NOMO-1 treated with DMSO at 0.1 percent for 48 hours (cell line): ENCODE measurements around the gene KRT86.
"Not testable (repeated sequence)": the region's sequence is repeated elsewhere in the genome, so short reads cannot be mapped to it uniquely, and the experiment has no call there.

Experiments
- DNase-seq: peaks from one replicate; lab custom pipeline; 2025; ENCODE audit not compliant: unreplicated experiment; lab: John Stamatoyannopoulos, UW

Gene KRT86

GRCh38 chr12:52251367-52252051 lies 22.9 kb upstream of the KRT86 start:
- DNase-seq: no peak

- DNase-seq: not testable (repeated sequence)
These were observed 22.2 kb upstream of the KRT86 start for GRCh38 chr12:52252175-52252615.

GRCh38 chr12:52252728-52253343 lies 21.6 kb upstream of the KRT86 start:
- no peak for DNase-seq

GRCh38 chr12:52253391-52254179 lies 20.9 kb upstream of the KRT86 start:
- no peak for DNase-seq

GRCh38 chr12:52254180-52254964 lies 20.1 kb upstream of the KRT86 start:
- no peak for DNase-seq

- DNase-seq: no peak
These were observed 19.3 kb upstream of the KRT86 start for GRCh38 chr12:52254965-52255751.

GRCh38 chr12:52255926-52256583 lies 18.4 kb upstream of the KRT86 start:
- DNase-seq: no peak

GRCh38 chr12:52256584-52256935 lies 17.9 kb upstream of the KRT86 start:
- DNase-seq: no peak

- DNase-seq: no peak
These were observed 17.3 kb upstream of the KRT86 start for GRCh38 chr12:52257074-52257551.

GRCh38 chr12:52257922-52258321 lies 16.5 kb upstream of the KRT86 start:
- DNase-seq: not testable (repeated sequence)

GRCh38 chr12:52258335-52258901 lies 16.0 kb upstream of the KRT86 start:
- no peak for DNase-seq

- DNase-seq: peak; percentile 79
These were observed 14.7 kb upstream of the KRT86 start for GRCh38 chr12:52259657-52260243.

GRCh38 chr12:52260361-52261207 lies 13.9 kb upstream of the KRT86 start:
- peak; percentile 55 for DNase-seq

- no peak for DNase-seq
These were observed 13.3 kb upstream of the KRT86 start for GRCh38 chr12:52261208-52261484.

- DNase-seq: no peak
These were observed 12.2 kb upstream of the KRT86 start for GRCh38 chr12:52262286-52262685.

- DNase-seq: no peak
These were observed 10.5 kb upstream of the KRT86 start for GRCh38 chr12:52263761-52264434.

GRCh38 chr12:52264435-52264825 lies 10.0 kb upstream of the KRT86 start:
- DNase-seq: no peak

- DNase-seq: no peak
These were observed 7.9 kb upstream of the KRT86 start for GRCh38 chr12:52266514-52266913.
